ENCODE data around the gene CTNND2. TPM values are rescaled to one million over a fixed set of nuclear protein-coding genes. Genes with fewer than 3 reads are reported as not detected.

Gene CTNND2
- total RNA-seq, 1 donor from 2014 or later: 6.9 TPM

GRCh38 chr5:11054014-11054413 lies 850.2 kb downstream of the CTNND2 start:
- no peak overlapping the region for H3K4me3 ChIP-seq
- ATAC-seq (no peak), DNase-seq (no peak)
- no peak for TF ChIP-seq CTCF (IDR thresholded peaks at IDR 0.05)
- intact Hi-C loops (cut with DNase I): no loop called here
- no peak overlapping the region for H3K27ac ChIP-seq
- no peaks in the 10 kb centered on the region for H3K27me3 ChIP-seq
- H3K4me1 ChIP-seq: no peaks in the 10 kb centered on the region
- H3K9me3 ChIP-seq: no peaks in the 10 kb centered on the region
- no peaks in the 10 kb centered on the region for H3K36me3 ChIP-seq

GRCh38 chr5:11052871-11053270 lies 851.4 kb downstream of the CTNND2 start:
- no peaks in the 10 kb centered on the region for H3K4me1 ChIP-seq
- H3K9me3 ChIP-seq: no peaks in the 10 kb centered on the region
- no peak overlapping the region for H3K4me3 ChIP-seq
- no peak for TF ChIP-seq CTCF (IDR thresholded peaks at IDR 0.05)
- ATAC-seq (no peak), DNase-seq (no peak)
- no peak overlapping the region for H3K27ac ChIP-seq
- H3K27me3 ChIP-seq: no peaks in the 10 kb centered on the region
- H3K36me3 ChIP-seq: no peaks in the 10 kb centered on the region
- intact Hi-C loops (cut with DNase I): no loop called here

- intact Hi-C loops (cut with DNase I): no loop called here
- DNase-seq (no peak), ATAC-seq (no peak)
- no peaks in the 10 kb centered on the region for H3K4me1 ChIP-seq
- no peaks in the 10 kb centered on the region for H3K36me3 ChIP-seq
- no peak for TF ChIP-seq CTCF (IDR thresholded peaks at IDR 0.05)
- no peak overlapping the region for H3K4me3 ChIP-seq
- H3K9me3 ChIP-seq: no peaks in the 10 kb centered on the region
- H3K27ac ChIP-seq: no peak overlapping the region
- no peaks in the 10 kb centered on the region for H3K27me3 ChIP-seq
These were observed 853.5 kb downstream of the CTNND2 start for GRCh38 chr5:11050596-11051304.

GRCh38 chr5:11048760-11049159 lies 855.5 kb downstream of the CTNND2 start:
- DNase-seq: no peak
- Histone ChIP-seq H3K27me3 (no peaks in the 10 kb centered on the region), H3K27ac (no peak overlapping the region), H3K4me3 (no peak overlapping the region), H3K4me1 (no peaks in the 10 kb centered on the region), H3K9me3 (no peaks in the 10 kb centered on the region), H3K36me3 (no peaks in the 10 kb centered on the region)
- peak; percentile 20 for ATAC-seq
- TF ChIP-seq CTCF (IDR thresholded peaks at IDR 0.05): peak; percentile 8
- intact Hi-C loops (cut with DNase I): no loop called here

- Histone ChIP-seq H3K4me3 (no peak overlapping the region), H3K27ac (no peak overlapping the region), H3K27me3 (no peaks in the 10 kb centered on the region), H3K9me3 (no peaks in the 10 kb centered on the region), H3K36me3 (no peaks in the 10 kb centered on the region), H3K4me1 (no peaks in the 10 kb centered on the region)
- TF ChIP-seq CTCF (IDR thresholded peaks at IDR 0.05): no peak
- DNase-seq (no peak), ATAC-seq (no peak)
- intact Hi-C loops (cut with DNase I): no loop called here
These were observed 856.6 kb downstream of the CTNND2 start for GRCh38 chr5:11047625-11048024.

GRCh38 chr5:11047030-11047429 lies 857.2 kb downstream of the CTNND2 start:
- intact Hi-C loops (cut with DNase I): no loop called here
- TF ChIP-seq CTCF (IDR thresholded peaks at IDR 0.05): no peak
- no peaks in the 10 kb centered on the region for H3K36me3 ChIP-seq
- DNase-seq (no peak), ATAC-seq (no peak)
- H3K4me1 ChIP-seq: no peaks in the 10 kb centered on the region
- no peaks in the 10 kb centered on the region for H3K9me3 ChIP-seq
- H3K4me3 ChIP-seq: no peak overlapping the region
- H3K27me3 ChIP-seq: no peaks in the 10 kb centered on the region
- H3K27ac ChIP-seq: no peak overlapping the region
